Ovary (tissue), 3 donors: ENCODE results near the gene SPINK1.

ENCODE experiments used
- EP300 ChIP-seq: sonication (generic); formaldehyde crosslinking; IDR thresholded peaks from one replicate; pipeline ENCODE4 v1.6.1; 2017; ENCODE audit warnings: antibody characterized with exemption
- POLR2A ChIP-seq: fragments of 450-650 bp; IDR thresholded peaks from one replicate; pipeline ENCODE4 v1.6.1; 2017; ENCODE audit warnings: antibody characterized with exemption, mild to moderate bottlenecking, moderate library complexity
- TF ChIP-seq, protein P1 (sequence below), 3 donors: fragments of 450-650 bp in 2 of 3; fragments of 200-600 bp in 1 of 3; IDR thresholded peaks; one replicate each; pipeline versions ENCODE4 v1.5.1 to v1.8.0; 2016 to 2022; ENCODE audit warnings: antibody characterized with exemption in 3 of 3, mild to moderate bottlenecking in 1 of 3
- donor health status: DM: no; HTN: no; CAD: no.

DNA sequence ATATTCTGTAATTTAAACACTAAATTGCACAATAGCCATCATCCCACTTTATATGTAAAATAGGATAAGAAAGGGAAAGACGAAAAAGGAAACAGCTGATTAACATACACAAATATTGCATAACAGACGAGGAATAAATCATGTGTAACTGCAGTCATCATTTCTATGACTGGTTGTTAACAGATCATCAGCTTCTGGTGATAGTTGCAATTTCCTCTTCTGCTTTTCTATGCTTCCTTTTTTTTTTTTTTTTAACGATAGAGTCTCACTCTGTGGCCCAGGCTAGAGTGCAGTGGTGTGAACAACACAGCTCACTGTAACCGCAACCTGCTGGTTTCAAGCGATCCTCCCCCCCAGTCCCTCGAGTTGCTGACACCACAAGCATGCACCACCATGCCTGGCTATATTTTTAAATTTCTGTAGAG, 26.4 kb downstream of the SPINK1 start:
- TF ChIP-seq, protein P1, sequence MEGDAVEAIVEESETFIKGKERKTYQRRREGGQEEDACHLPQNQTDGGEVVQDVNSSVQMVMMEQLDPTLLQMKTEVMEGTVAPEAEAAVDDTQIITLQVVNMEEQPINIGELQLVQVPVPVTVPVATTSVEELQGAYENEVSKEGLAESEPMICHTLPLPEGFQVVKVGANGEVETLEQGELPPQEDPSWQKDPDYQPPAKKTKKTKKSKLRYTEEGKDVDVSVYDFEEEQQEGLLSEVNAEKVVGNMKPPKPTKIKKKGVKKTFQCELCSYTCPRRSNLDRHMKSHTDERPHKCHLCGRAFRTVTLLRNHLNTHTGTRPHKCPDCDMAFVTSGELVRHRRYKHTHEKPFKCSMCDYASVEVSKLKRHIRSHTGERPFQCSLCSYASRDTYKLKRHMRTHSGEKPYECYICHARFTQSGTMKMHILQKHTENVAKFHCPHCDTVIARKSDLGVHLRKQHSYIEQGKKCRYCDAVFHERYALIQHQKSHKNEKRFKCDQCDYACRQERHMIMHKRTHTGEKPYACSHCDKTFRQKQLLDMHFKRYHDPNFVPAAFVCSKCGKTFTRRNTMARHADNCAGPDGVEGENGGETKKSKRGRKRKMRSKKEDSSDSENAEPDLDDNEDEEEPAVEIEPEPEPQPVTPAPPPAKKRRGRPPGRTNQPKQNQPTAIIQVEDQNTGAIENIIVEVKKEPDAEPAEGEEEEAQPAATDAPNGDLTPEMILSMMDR (IDR thresholded peaks at IDR 0.05) = no peak
- TF ChIP-seq POLR2A (no peak), EP300 (no peak)
